ENCODE results near the gene ARHGAP1.

DNA sequence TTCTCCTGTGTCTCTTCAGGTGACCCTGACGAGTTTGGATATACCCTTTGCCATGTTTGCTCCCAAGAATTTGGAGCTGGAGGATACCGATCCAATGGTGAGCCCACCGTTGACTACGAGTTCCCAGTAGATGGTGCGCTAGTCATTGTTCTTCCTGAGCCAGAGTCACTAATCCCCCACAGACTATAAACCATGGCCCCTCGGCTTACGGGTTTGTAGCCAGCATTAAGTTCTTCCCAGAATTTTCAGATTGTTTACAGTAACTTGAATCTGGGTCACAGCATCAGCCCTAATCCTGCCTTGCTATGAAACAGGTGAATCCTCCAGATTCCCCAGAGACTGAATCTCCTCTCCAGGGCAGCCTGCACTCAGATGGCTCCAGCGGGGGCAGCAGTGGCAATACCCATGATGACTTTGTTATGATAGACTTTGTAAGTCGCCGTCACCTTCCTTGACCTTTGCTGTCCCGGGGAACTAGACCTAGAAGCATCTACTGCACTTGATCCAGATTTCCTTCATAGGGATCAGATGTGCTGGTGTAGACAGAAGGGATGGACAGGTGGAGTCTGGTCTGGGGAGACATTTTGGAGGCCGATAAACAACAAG is 31.8 kb downstream of the ARHGAP1 start:
- TF ChIP-seq, protein P1, sequence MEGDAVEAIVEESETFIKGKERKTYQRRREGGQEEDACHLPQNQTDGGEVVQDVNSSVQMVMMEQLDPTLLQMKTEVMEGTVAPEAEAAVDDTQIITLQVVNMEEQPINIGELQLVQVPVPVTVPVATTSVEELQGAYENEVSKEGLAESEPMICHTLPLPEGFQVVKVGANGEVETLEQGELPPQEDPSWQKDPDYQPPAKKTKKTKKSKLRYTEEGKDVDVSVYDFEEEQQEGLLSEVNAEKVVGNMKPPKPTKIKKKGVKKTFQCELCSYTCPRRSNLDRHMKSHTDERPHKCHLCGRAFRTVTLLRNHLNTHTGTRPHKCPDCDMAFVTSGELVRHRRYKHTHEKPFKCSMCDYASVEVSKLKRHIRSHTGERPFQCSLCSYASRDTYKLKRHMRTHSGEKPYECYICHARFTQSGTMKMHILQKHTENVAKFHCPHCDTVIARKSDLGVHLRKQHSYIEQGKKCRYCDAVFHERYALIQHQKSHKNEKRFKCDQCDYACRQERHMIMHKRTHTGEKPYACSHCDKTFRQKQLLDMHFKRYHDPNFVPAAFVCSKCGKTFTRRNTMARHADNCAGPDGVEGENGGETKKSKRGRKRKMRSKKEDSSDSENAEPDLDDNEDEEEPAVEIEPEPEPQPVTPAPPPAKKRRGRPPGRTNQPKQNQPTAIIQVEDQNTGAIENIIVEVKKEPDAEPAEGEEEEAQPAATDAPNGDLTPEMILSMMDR (conservative IDR thresholded peaks at IDR 0.05; ENCODE audit: low read depth, low read length) = no peak
- TF ChIP-seq EZH2 (IDR thresholded peaks at IDR 0.05; ENCODE audit: low read length, unreplicated experiment) (no peak), EZH2phosphoT487 (IDR thresholded peaks at IDR 0.05; ENCODE audit: borderline replicate concordance, low read length) (no peak)

Measured in PC-3 (cell line).